Neural cell (in vitro differentiated cells): ENCODE measurements around the gene SLC35E3. TPM values are rescaled to one million over a fixed set of nuclear protein-coding genes. Genes with fewer than 3 reads are reported as not detected.

Source experiments
- H2AFZ ChIP-seq: fragments of 200-600, 300-800 bp; sonication (generic), shearing (Covaris generic); 2 replicates; pipeline ENCODE4 v1.6.0; 2014; ENCODE audit warnings: low read depth, mild to moderate bottlenecking, antibody characterized with exemption, low read length, moderate library complexity
- H3F3A ChIP-seq: fragments of 200-600 bp; shearing (Covaris generic); 2 replicates; pipeline ENCODE4 v1.6.1; 2016; ENCODE audit warnings: mild to moderate bottlenecking, moderate library complexity, mixed read lengths, antibody characterized with exemption, low read length; ENCODE audit not compliant: insufficient read depth, poor library complexity, severe bottlenecking
- H3K27ac ChIP-seq: fragments of 200-600, 300-800 bp; sonication (generic), shearing (Covaris generic); 2 replicates; pipeline ENCODE4 v1.5.1; 2014; ENCODE audit warnings: mild to moderate bottlenecking, low read length, moderate library complexity
- H3K27me3 ChIP-seq: fragments of 300-800, 200-600 bp; sonication (generic), shearing (Covaris generic); 2 replicates; pipeline ENCODE4 v1.6.0; 2014; ENCODE audit warnings: mild to moderate bottlenecking, low read depth, low read length, moderate library complexity; ENCODE audit not compliant: insufficient read depth
- H3K36me3 ChIP-seq: fragments of 300-800, 200-600 bp; sonication (generic), shearing (Covaris generic); 2 replicates; pipeline ENCODE4 v1.5.1; 2014; ENCODE audit warnings: mild to moderate bottlenecking, antibody characterized with exemption, low read length, moderate library complexity; ENCODE audit not compliant: insufficient read depth
- H3K4me2 ChIP-seq: fragments of 300-800, 200-600 bp; sonication (generic), shearing (Covaris generic); 2 replicates; pipeline ENCODE4 v1.6.0; 2014; ENCODE audit warnings: mild to moderate bottlenecking, low read length
- H3K4me3 ChIP-seq: fragments of 300-800, 200-600 bp; sonication (generic), shearing (Covaris generic); 2 replicates; pipeline ENCODE4 v1.5.1; 2014; ENCODE audit warnings: mild to moderate bottlenecking, low read length, moderate library complexity
- H3K79me2 ChIP-seq: fragments of 200-600 bp; shearing (Covaris generic); replicated peaks from 2 replicates; pipeline ENCODE4 v1.6.0; 2014; ENCODE audit warnings: mild to moderate bottlenecking, low read length, moderate library complexity; ENCODE audit not compliant: insufficient read depth
- H3K9ac ChIP-seq: fragments of 300-800, 200-600 bp; sonication (generic), shearing (Covaris generic); 2 replicates; pipeline ENCODE4 v1.6.1; 2016; ENCODE audit warnings: mild to moderate bottlenecking, low read length, mixed read lengths
- H3K9me2 ChIP-seq: fragments of 200-600 bp; shearing (Covaris generic); 2 replicates; pipeline ENCODE4 v1.6.1; 2016; ENCODE audit warnings: mild to moderate bottlenecking, low read length, mixed read lengths; ENCODE audit not compliant: insufficient read depth
- H3K9me3 ChIP-seq: fragments of 200-600, 300-800 bp; sonication (generic), shearing (Covaris generic); 2 replicates; pipeline ENCODE4 v1.6.1; 2016; ENCODE audit warnings: mild to moderate bottlenecking, mixed run types, low read length, moderate library complexity, mixed read lengths
- H4K20me1 ChIP-seq: fragments of 200-600 bp; shearing (Covaris generic); 2 replicates; pipeline ENCODE4 v1.6.1; 2016; ENCODE audit warnings: mild to moderate bottlenecking, mixed run types; ENCODE audit not compliant: insufficient read depth
- CTCF ChIP-seq: fragments of 450-650 bp; IDR thresholded peaks from 2 replicates; pipeline ENCODE4 v1.5.1; 2014; ENCODE audit warnings: antibody characterized with exemption, mild to moderate bottlenecking, moderate library complexity; ENCODE audit not compliant: poor library complexity, severe bottlenecking
- EP300 ChIP-seq: fragments of 450-650 bp; conservative IDR thresholded peaks from 2 replicates; pipeline ENCODE4 v1.6.1; 2014; ENCODE audit warnings: antibody characterized with exemption, mild to moderate bottlenecking, moderate library complexity; ENCODE audit not compliant: poor library complexity, severe bottlenecking
- EZH2 ChIP-seq: fragments of 200-600, 300-800 bp; shearing (Covaris generic), sonication (generic); IDR thresholded peaks from 2 replicates; pipeline ENCODE4 v1.6.1; 2014; ENCODE audit warnings: antibody characterized with exemption, low read length, borderline replicate concordance, mild to moderate bottlenecking; ENCODE audit not compliant: insufficient read depth, poor library complexity, severe bottlenecking
- MXI1 ChIP-seq: fragments of 450-650 bp; conservative IDR thresholded peaks from 2 replicates; pipeline ENCODE4 v1.6.1; 2014; ENCODE audit warnings: antibody characterized with exemption, mild to moderate bottlenecking; ENCODE audit not compliant: poor library complexity, severe bottlenecking
- POLR2AphosphoS5 ChIP-seq: IDR thresholded peaks from 2 replicates; pipeline ENCODE4 v1.6.1; 2012
- RAD21 ChIP-seq: fragments of 450-650 bp; conservative IDR thresholded peaks from 2 replicates; pipeline ENCODE4 v1.6.1; 2014; ENCODE audit warnings: antibody characterized with exemption, mild to moderate bottlenecking, moderate library complexity
- SMC3 ChIP-seq: fragments of 450-650 bp; conservative IDR thresholded peaks from 2 replicates; pipeline ENCODE4 v1.6.1; 2014; ENCODE audit warnings: antibody characterized with exemption, mild to moderate bottlenecking, moderate library complexity; ENCODE audit not compliant: poor library complexity
- TAF1 ChIP-seq: IDR thresholded peaks from 2 replicates; pipeline ENCODE4 v1.6.1; 2012; ENCODE audit warnings: low read depth
- polyA plus RNA-seq: library from polyadenylated mRNA; depleted of rRNA; stranded (reverse); fragments of >200 nt; gene quantifications from 2 replicates; pipeline ENCODE4 v1.2.3, GENCODE V29; 2014
- TF ChIP-seq, protein P1 (sequence below): IDR thresholded peaks from 2 replicates; pipeline ENCODE4 v1.6.1; 2012; ENCODE audit warnings: borderline replicate concordance

SLC35E3 gene
- polyA plus RNA-seq, 1 donor from 2014 or later = 10.5 TPM

GRCh38 chr12:68773582-68773981 lies 27.6 kb downstream of the SLC35E3 start:
- Histone ChIP-seq H3K9me3 (no peaks in the 10 kb centered on the region), H3K9me2 (no peaks in the 10 kb centered on the region), H4K20me1 (no peaks in the 10 kb centered on the region), H3K27me3 (no peaks in the 10 kb centered on the region), H3K4me3 (no peak overlapping the region), H3K27ac (no peak overlapping the region), H3K79me2 (no peaks in the 10 kb centered on the region), H3K4me2 (no peak overlapping the region), H2AFZ (no peak overlapping the region), H3K36me3 (no peaks in the 10 kb centered on the region), H3F3A (no peaks in the 10 kb centered on the region), H3K9ac (no peak overlapping the region)
- TF ChIP-seq SMC3 (no peak), POLR2AphosphoS5 (no peak), MXI1 (no peak), CTCF (no peak), RAD21 (no peak), EP300 (no peak), TAF1 (no peak), EZH2 (no peak)
- TF ChIP-seq, protein P1, sequence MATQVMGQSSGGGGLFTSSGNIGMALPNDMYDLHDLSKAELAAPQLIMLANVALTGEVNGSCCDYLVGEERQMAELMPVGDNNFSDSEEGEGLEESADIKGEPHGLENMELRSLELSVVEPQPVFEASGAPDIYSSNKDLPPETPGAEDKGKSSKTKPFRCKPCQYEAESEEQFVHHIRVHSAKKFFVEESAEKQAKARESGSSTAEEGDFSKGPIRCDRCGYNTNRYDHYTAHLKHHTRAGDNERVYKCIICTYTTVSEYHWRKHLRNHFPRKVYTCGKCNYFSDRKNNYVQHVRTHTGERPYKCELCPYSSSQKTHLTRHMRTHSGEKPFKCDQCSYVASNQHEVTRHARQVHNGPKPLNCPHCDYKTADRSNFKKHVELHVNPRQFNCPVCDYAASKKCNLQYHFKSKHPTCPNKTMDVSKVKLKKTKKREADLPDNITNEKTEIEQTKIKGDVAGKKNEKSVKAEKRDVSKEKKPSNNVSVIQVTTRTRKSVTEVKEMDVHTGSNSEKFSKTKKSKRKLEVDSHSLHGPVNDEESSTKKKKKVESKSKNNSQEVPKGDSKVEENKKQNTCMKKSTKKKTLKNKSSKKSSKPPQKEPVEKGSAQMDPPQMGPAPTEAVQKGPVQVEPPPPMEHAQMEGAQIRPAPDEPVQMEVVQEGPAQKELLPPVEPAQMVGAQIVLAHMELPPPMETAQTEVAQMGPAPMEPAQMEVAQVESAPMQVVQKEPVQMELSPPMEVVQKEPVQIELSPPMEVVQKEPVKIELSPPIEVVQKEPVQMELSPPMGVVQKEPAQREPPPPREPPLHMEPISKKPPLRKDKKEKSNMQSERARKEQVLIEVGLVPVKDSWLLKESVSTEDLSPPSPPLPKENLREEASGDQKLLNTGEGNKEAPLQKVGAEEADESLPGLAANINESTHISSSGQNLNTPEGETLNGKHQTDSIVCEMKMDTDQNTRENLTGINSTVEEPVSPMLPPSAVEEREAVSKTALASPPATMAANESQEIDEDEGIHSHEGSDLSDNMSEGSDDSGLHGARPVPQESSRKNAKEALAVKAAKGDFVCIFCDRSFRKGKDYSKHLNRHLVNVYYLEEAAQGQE = no peak

DNA sequence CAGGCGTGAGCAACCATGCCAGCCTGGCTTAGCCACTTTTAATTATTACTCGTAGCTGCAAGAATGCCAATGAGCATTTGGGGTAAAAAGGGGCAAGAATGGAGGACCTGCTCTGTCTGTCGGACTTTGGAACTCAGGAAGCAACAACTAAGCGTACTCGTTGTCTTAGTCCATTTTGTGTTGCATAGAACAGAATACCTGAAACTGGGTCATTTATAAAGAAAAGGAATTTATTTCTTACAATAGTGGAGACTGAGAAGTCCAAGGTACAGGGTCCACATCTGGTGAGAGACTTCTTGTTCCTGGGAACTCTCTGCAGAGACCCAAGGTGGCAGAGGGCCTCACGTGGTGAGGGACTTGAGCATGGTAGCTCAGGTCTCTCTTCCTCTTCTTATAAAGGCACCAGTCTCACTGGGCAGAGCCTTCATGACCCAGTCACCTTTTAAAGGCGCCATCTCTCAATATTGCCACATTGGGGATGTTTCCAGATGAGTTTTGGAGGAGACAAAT lies 29.2 kb downstream of the SLC35E3 start:
- no peaks in the 10 kb centered on the region for H3K9me3 ChIP-seq
- TF ChIP-seq POLR2AphosphoS5 = no peak
- no peak overlapping the region for H3K4me3 ChIP-seq
- no peaks in the 10 kb centered on the region for H3K36me3 ChIP-seq
- H2AFZ ChIP-seq = no peak overlapping the region
- no peak overlapping the region for H3K4me2 ChIP-seq
- H3K27ac ChIP-seq = no peak overlapping the region
- no peak overlapping the region for H3K9ac ChIP-seq
- no peaks in the 10 kb centered on the region for H3K79me2 ChIP-seq
- H3F3A ChIP-seq = no peaks in the 10 kb centered on the region
- H3K9me2 ChIP-seq = no peaks in the 10 kb centered on the region
- H3K27me3 ChIP-seq = no peaks in the 10 kb centered on the region
- no peaks in the 10 kb centered on the region for H4K20me1 ChIP-seq
